SK-N-SH (cell line): ENCODE results near the gene MYO9B.

Experiments used
- CHD2 ChIP-seq: fragments of 150-350 bp; IDR thresholded peaks from 2 replicates; pipeline ENCODE4 v1.6.1; 2018; ENCODE audit warnings: low read length; ENCODE audit not compliant: partially characterized antibody
- EP300 ChIP-seq, 2 experiments: IDR thresholded peaks; 2 replicates each; pipeline versions ENCODE4 v1.4.0 to v1.6.1; 2012; ENCODE audit warnings: borderline replicate concordance in 1 of 2, low read depth in 1 of 2, low read length in 1 of 2
- FOXM1 ChIP-seq: IDR thresholded peaks from 2 replicates; pipeline ENCODE4 v1.4.0; 2012; ENCODE audit warnings: low read depth, mild to moderate bottlenecking
- GABPA ChIP-seq: IDR thresholded peaks from 2 replicates; pipeline ENCODE4 v1.4.0; 2012; ENCODE audit warnings: low read depth, mild to moderate bottlenecking
- GATA2 ChIP-seq: sonication (generic); formaldehyde crosslinking; IDR thresholded peaks from 2 replicates; pipeline ENCODE4 v1.5.0; 2020; ENCODE audit warnings: mild to moderate bottlenecking, missing genetic modification reagents
- JUND ChIP-seq: IDR thresholded peaks from 2 replicates; pipeline ENCODE4 v1.4.0; 2012
- MXI1 ChIP-seq: IDR thresholded peaks from 2 replicates; pipeline ENCODE4 v1.6.1; 2012; ENCODE audit warnings: mild to moderate bottlenecking, low read depth, low read length, improper control_type of control experiment
- POLR2AphosphoS5 ChIP-seq: IDR thresholded peaks from 2 replicates; pipeline ENCODE4 v1.6.1; 2012; ENCODE audit warnings: low read depth, low read length
- TF ChIP-seq, protein P1 (sequence below): IDR thresholded peaks from 2 replicates; pipeline ENCODE4 v1.6.1; 2012; ENCODE audit warnings: mild to moderate bottlenecking, low read depth, low read length, moderate library complexity
- TF ChIP-seq, protein P2 (sequence below): fragments of 200-600 bp; sonication (generic); IDR thresholded peaks from 2 replicates; pipeline ENCODE4 v1.6.1; 2017; ENCODE audit warnings: antibody characterized with exemption, mild to moderate bottlenecking, moderate library complexity

DNA sequence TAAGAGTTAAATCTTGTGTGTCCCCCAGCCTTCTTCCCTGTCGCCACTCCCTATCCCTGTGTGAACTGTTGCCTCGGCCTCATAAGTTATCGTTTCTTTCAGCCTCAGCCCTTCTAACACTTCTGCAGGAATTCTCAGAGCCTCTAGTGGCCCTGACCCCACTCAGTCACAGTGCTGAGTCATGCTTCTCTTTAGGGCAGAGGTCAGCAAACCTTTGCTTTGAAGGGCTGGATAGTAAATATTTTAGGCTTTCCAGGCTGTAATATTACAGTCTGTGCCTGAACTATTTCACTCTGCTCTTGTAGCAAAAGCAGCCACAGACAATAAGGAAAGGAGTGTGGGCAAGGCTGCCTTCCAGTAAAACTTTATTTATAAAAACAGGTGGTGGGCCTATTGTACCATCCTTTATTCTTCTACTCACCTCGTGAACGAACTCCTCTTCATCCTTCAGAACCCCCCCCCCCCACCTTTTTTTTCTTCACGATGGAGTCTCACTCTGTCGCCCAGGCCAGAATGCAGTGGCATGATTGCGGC, 22.1 kb downstream of the MYO9B start:
- TF ChIP-seq JUND (0 out of 2 replicates have a peak, but pooled peaks have one; percentile 17), MXI1 (no peak), POLR2AphosphoS5 (no peak), EP300 (IDR thresholded peaks at IDR 0.05; ENCODE audit: borderline replicate concordance in 1 of 2, low read depth in 1 of 2, low read length in 1 of 2) (no peak), CHD2 (no peak), FOXM1 (no peak), GATA2 (CRISPR knock-in tag) (no peak), GABPA (no peak)
- TF ChIP-seq, protein P1, sequence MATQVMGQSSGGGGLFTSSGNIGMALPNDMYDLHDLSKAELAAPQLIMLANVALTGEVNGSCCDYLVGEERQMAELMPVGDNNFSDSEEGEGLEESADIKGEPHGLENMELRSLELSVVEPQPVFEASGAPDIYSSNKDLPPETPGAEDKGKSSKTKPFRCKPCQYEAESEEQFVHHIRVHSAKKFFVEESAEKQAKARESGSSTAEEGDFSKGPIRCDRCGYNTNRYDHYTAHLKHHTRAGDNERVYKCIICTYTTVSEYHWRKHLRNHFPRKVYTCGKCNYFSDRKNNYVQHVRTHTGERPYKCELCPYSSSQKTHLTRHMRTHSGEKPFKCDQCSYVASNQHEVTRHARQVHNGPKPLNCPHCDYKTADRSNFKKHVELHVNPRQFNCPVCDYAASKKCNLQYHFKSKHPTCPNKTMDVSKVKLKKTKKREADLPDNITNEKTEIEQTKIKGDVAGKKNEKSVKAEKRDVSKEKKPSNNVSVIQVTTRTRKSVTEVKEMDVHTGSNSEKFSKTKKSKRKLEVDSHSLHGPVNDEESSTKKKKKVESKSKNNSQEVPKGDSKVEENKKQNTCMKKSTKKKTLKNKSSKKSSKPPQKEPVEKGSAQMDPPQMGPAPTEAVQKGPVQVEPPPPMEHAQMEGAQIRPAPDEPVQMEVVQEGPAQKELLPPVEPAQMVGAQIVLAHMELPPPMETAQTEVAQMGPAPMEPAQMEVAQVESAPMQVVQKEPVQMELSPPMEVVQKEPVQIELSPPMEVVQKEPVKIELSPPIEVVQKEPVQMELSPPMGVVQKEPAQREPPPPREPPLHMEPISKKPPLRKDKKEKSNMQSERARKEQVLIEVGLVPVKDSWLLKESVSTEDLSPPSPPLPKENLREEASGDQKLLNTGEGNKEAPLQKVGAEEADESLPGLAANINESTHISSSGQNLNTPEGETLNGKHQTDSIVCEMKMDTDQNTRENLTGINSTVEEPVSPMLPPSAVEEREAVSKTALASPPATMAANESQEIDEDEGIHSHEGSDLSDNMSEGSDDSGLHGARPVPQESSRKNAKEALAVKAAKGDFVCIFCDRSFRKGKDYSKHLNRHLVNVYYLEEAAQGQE, result no peak
- TF ChIP-seq, protein P2, sequence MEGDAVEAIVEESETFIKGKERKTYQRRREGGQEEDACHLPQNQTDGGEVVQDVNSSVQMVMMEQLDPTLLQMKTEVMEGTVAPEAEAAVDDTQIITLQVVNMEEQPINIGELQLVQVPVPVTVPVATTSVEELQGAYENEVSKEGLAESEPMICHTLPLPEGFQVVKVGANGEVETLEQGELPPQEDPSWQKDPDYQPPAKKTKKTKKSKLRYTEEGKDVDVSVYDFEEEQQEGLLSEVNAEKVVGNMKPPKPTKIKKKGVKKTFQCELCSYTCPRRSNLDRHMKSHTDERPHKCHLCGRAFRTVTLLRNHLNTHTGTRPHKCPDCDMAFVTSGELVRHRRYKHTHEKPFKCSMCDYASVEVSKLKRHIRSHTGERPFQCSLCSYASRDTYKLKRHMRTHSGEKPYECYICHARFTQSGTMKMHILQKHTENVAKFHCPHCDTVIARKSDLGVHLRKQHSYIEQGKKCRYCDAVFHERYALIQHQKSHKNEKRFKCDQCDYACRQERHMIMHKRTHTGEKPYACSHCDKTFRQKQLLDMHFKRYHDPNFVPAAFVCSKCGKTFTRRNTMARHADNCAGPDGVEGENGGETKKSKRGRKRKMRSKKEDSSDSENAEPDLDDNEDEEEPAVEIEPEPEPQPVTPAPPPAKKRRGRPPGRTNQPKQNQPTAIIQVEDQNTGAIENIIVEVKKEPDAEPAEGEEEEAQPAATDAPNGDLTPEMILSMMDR, result no peak
